Muscle layer of duodenum (tissue), 2 donors: ENCODE data around the gene PHTF2.
"Not testable (repeated sequence)": the region's sequence is repeated elsewhere in the genome, so short reads cannot be mapped to it uniquely, and the experiment has no call there.

ENCODE experiments used
- H3K27ac ChIP-seq: one replicate; pipeline ENCODE4 v1.7.0; 2013; ENCODE audit warnings: mild to moderate bottlenecking, low read length
- H3K27me3 ChIP-seq: one replicate; pipeline ENCODE4 v1.7.0; 2013; ENCODE audit warnings: low read depth, mild to moderate bottlenecking, control low read depth, low read length
- H3K36me3 ChIP-seq, 2 donors: one replicate each; pipeline ENCODE4 v1.7.0; 2013; ENCODE audit warnings: low read length in 2 of 2, control low read depth in 1 of 2, mild to moderate bottlenecking in 1 of 2; ENCODE audit not compliant: insufficient read depth in 2 of 2, control insufficient read depth in 1 of 2
- H3K4me1 ChIP-seq, 2 donors: one replicate each; pipeline ENCODE4 v1.7.0; 2013; ENCODE audit warnings: low read length in 2 of 2, mild to moderate bottlenecking in 2 of 2, control low read depth in 1 of 2, moderate library complexity in 1 of 2; ENCODE audit not compliant: insufficient read depth in 2 of 2, control insufficient read depth in 1 of 2
- H3K4me3 ChIP-seq, 2 donors: one replicate each; pipeline ENCODE4 v1.7.0; 2013; ENCODE audit warnings: low read length in 2 of 2, low read depth in 1 of 2, mild to moderate bottlenecking in 1 of 2
- H3K9me3 ChIP-seq, 2 donors: one replicate each; pipeline ENCODE4 v1.7.0; 2013; ENCODE audit warnings: low read length in 2 of 2, control low read depth in 1 of 2, mild to moderate bottlenecking in 1 of 2; ENCODE audit not compliant: control insufficient read depth in 1 of 2
- donor health status: healthy.

Gene PHTF2

GRCh38 chr7:77831953-77832352 is 33.4 kb downstream of the PHTF2 start:
- H3K4me3 ChIP-seq: no peak overlapping the region
- no peaks in the 10 kb centered on the region for H3K36me3 ChIP-seq
- no peaks in the 10 kb centered on the region for H3K9me3 ChIP-seq
- no peak overlapping the region for H3K27ac ChIP-seq
- H3K27me3 ChIP-seq: no peaks in the 10 kb centered on the region
- no peaks in the 10 kb centered on the region for H3K4me1 ChIP-seq

GRCh38 chr7:77833136-77833535 is 34.6 kb downstream of the PHTF2 start:
- no peak overlapping the region for H3K4me3 ChIP-seq
- no peaks in the 10 kb centered on the region for H3K9me3 ChIP-seq
- no peaks in the 10 kb centered on the region for H3K4me1 ChIP-seq
- H3K36me3 ChIP-seq: no peaks in the 10 kb centered on the region
- H3K27me3 ChIP-seq: no peaks in the 10 kb centered on the region
- no peak overlapping the region for H3K27ac ChIP-seq

GRCh38 chr7:77836425-77836824 is 37.9 kb downstream of the PHTF2 start:
- not testable (repeated sequence) for H3K27ac ChIP-seq, H3K27me3 ChIP-seq, H3K4me1 ChIP-seq, H3K4me3 ChIP-seq, H3K36me3 ChIP-seq, H3K9me3 ChIP-seq

DNA sequence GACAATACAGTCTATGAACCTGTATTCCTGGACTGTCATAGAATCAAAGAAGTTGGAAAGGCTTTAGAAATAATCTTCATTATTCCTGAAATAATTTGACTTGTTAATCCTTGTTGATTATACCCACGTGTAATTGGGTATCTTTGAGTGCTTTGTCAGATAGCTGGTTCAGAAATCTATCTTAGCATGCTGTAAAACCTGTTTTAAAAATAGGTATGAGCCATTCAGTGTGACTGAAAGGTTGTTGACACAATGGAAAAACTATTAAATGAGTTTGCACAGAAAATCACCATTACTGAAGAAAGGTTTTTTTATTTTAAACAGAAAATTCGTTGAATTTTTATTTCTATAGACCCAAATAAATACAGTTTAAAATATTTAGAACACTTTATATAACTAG is 38.7 kb downstream of the PHTF2 start:
- H3K36me3 ChIP-seq: no peaks in the 10 kb centered on the region
- H3K9me3 ChIP-seq: no peaks in the 10 kb centered on the region
- H3K27me3 ChIP-seq: no peaks in the 10 kb centered on the region
- H3K27ac ChIP-seq: no peak overlapping the region
- H3K4me3 ChIP-seq: no peak overlapping the region
- H3K4me1 ChIP-seq: no peaks in the 10 kb centered on the region

DNA sequence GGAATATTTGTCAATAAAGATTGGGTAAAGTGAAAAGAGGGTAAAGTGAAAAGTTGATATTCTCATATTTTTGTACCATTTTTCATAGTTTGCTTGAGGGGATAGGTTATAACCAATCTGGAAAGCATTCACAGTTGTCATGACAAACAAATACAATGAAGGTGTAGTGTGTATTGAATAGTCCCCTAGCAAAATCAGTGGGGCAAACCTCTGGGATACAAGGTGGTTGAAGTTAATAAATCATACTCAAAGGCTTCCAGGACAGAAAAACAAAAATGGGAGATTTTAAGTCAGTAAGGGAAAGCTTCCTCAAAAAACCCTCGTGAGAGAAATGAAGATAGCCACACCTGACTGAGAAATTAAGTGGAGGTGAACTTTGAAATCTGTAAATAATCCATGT is 39.4 kb downstream of the PHTF2 start:
- H3K27ac ChIP-seq: no peak overlapping the region
- no peaks in the 10 kb centered on the region for H3K4me1 ChIP-seq

DNA sequence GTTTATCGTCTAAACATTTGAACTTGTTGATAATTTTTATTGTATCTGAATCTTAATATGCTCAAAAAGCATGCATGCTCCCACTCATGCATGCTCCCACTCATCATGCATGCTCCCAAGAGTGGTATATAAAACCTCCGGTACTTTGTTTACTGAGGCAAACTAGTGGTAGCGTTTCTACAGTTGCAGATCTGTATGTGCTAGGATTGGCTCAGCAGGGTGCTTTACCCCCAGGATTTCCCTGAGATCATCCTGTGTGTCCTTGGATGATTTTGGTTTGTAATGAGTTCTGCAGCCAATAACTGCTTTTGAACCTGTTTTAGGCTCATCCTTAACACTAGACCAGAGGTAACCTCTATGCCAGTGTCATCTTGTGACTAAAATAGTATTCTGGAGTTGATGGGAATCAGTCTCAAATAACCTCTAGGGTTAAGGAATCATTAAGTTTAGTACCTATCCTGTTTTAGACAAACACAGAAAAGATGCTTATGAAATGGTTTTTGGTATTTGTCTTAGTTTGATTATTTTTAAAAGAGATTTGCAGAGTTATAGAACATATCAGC is 40.4 kb downstream of the PHTF2 start:
- Histone ChIP-seq H3K4me1 (no peaks in the 10 kb centered on the region), H3K27ac (no peak overlapping the region), H3K36me3 (no peaks in the 10 kb centered on the region), H3K9me3 (no peaks in the 10 kb centered on the region), H3K4me3 (no peak overlapping the region), H3K27me3 (no peaks in the 10 kb centered on the region)

More for the DNA sequence above, 39.4 kb downstream of the PHTF2 start:
- H3K27me3 ChIP-seq: no peaks in the 10 kb centered on the region
- no peak overlapping the region for H3K4me3 ChIP-seq
- no peaks in the 10 kb centered on the region for H3K9me3 ChIP-seq
- no peaks in the 10 kb centered on the region for H3K36me3 ChIP-seq

DNA sequence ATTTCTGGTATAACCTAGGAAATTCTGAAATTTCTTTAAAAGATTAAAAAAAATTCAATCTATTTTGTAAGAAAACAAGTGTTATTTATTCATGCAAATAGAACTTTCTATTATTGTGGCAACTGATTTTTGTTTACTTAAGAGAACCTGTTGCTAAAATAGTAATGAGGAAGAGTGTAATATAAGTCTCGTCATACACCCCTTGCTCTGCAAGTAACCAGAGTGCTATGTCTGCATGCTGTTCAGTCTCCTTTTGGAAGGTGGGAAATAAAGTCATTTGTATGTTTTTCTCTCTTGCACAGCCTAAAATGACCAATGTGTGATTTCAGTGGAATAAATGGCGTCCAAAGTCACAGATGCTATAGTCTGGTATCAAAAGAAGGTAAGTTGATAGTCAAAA is 41.3 kb downstream of the PHTF2 start:
- Histone ChIP-seq H3K4me1 (no peaks in the 10 kb centered on the region), H3K27me3 (no peaks in the 10 kb centered on the region), H3K36me3 (no peaks in the 10 kb centered on the region), H3K9me3 (no peaks in the 10 kb centered on the region), H3K4me3 (no peak overlapping the region), H3K27ac (no peak overlapping the region)

GRCh38 chr7:77843194-77843593 is 44.6 kb downstream of the PHTF2 start:
- H3K9me3 ChIP-seq: no peaks in the 10 kb centered on the region
- H3K27ac ChIP-seq: no peak overlapping the region
- H3K4me3 ChIP-seq: no peak overlapping the region
- H3K27me3 ChIP-seq: no peaks in the 10 kb centered on the region
- no peaks in the 10 kb centered on the region for H3K4me1 ChIP-seq
- H3K36me3 ChIP-seq: peaks cover 0 to 3% of the 10 kb centered on the region in 2 donors

DNA sequence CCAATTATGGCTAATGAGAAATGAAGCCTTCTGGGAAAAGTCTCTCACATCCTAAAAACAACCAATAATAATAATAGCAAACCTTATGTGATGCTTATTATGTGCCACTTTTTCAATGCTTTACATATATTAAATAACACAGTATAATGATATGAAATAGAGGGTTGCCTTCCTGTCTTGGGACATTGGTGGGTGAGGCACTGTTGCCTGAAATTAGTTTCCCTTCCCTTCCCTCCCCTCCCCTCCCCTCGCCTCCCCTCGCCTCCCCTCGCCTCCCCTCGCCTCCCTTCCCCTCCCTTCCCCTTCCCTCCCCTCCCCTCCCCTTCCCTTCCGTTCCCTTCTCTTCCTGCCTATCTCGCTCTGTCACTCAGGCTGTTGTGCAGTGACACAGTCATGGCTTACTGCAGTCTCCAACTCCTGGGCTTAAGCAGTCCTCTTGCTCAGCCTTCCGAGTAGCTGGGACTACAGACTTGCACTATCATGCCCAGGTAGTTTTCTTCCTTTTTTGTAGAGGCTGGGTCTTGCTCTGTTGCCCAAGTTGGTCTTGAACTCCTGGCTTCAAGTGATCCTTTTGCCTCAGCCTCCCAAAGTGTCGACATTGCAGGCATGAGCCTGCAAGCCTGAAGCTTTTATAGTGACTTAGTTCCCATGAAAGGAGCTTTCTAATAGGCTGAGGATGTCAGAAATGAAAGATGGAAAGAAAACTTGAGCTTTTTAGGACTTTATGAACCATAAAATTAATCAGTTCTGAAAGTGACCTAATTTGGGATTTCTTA is 47.9 kb downstream of the PHTF2 start:
- no peak overlapping the region for H3K27ac ChIP-seq
- H3K4me1 ChIP-seq: no peaks in the 10 kb centered on the region
- H3K9me3 ChIP-seq: no peaks in the 10 kb centered on the region
- H3K4me3 ChIP-seq: no peak overlapping the region
- H3K27me3 ChIP-seq: no peaks in the 10 kb centered on the region
- peaks cover 0 to 4% of the 10 kb centered on the region in 2 donors for H3K36me3 ChIP-seq

- Histone ChIP-seq H3K27ac (no peak overlapping the region), H3K36me3 (peaks cover 0 to 5% of the 10 kb centered on the region in 2 donors), H3K9me3 (no peaks in the 10 kb centered on the region), H3K4me1 (no peaks in the 10 kb centered on the region), H3K4me3 (no peak overlapping the region), H3K27me3 (no peaks in the 10 kb centered on the region)
These were observed 57.0 kb downstream of the PHTF2 start for GRCh38 chr7:77855371-77856083.

- H3K36me3 ChIP-seq: peaks cover 0 to 5% of the 10 kb centered on the region in 2 donors
- H3K9me3 ChIP-seq: no peaks in the 10 kb centered on the region
- H3K27ac ChIP-seq: no peak overlapping the region
- no peak overlapping the region for H3K4me3 ChIP-seq
- no peaks in the 10 kb centered on the region for H3K4me1 ChIP-seq
- no peaks in the 10 kb centered on the region for H3K27me3 ChIP-seq
These were observed 59.7 kb downstream of the PHTF2 start for GRCh38 chr7:77858278-77858677.
